Coronary artery (tissue), 2 donors: ENCODE data around the gene SERINC5.

Source experiments
- DNase-seq: peaks from one replicate; pipeline ENCODE4 v3.0.0-alpha.2; 2017; ENCODE audit warnings: low spot score
- H3K27ac ChIP-seq, 2 donors: fragments of 200-600 bp; sonication (generic); one replicate each; pipeline ENCODE4 v1.5.1; 2016 to 2019
- H3K4me3 ChIP-seq: fragments of 200-600 bp; sonication (generic); 2 replicates; pipeline ENCODE4 v1.5.1; 2016; ENCODE audit warnings: mild to moderate bottlenecking, moderate library complexity
- TF ChIP-seq, protein P1 (sequence below): fragments of 200-600 bp; sonication (generic); IDR thresholded peaks from one replicate; pipeline ENCODE4 v1.5.1; 2019; ENCODE audit warnings: antibody characterized with exemption

The SERINC5 gene

DNA sequence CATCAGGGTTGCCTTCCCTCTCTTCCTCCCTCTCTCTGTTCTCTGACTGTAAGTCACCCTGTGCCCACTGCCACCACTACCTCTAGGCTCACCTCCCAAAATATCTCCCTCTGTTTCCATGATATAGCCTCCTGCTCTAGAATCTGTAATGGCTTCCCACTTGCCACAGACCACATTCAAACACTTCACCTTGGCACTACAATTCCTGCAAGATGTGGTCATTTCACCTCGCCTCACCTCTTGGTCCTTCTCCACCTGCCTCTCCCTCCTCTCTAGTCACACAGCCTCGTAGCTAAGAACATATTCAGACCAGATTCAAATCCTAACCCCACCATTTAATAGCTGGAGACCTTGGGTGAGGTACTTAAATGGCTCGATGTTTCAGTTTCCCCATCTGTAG, 56.9 kb downstream of the SERINC5 start:
- TF ChIP-seq, protein P1, sequence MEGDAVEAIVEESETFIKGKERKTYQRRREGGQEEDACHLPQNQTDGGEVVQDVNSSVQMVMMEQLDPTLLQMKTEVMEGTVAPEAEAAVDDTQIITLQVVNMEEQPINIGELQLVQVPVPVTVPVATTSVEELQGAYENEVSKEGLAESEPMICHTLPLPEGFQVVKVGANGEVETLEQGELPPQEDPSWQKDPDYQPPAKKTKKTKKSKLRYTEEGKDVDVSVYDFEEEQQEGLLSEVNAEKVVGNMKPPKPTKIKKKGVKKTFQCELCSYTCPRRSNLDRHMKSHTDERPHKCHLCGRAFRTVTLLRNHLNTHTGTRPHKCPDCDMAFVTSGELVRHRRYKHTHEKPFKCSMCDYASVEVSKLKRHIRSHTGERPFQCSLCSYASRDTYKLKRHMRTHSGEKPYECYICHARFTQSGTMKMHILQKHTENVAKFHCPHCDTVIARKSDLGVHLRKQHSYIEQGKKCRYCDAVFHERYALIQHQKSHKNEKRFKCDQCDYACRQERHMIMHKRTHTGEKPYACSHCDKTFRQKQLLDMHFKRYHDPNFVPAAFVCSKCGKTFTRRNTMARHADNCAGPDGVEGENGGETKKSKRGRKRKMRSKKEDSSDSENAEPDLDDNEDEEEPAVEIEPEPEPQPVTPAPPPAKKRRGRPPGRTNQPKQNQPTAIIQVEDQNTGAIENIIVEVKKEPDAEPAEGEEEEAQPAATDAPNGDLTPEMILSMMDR, result no peak
- no peak for DNase-seq
- H3K27ac ChIP-seq, result peak overlapping the region; percentile 11 to 62
- no peak overlapping the region for H3K4me3 ChIP-seq

DNA sequence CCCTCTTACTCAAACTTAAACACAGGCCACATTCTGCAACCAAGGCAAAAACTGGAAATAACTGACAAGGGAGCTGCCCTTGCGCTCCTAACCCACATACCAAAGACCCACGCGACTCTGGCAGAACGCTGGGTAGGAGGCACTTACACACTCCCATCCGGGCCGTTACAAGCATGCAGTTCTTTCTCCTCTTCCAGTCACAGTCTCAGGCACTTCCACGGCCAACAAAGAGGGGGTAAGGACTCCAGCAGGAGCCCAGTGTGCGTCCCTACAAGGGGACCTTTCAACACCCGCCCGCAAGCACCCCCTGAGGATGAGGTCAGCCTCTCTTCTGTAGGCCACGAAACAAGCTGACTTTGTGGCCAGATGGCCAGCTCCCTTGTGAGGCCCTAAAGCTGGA, 57.4 kb downstream of the SERINC5 start:
- DNase-seq, result no peak
- H3K4me3 ChIP-seq, result no peak overlapping the region
- H3K27ac ChIP-seq, result peak overlapping the region; percentile 11 to 62
- TF ChIP-seq, protein P1, result no peak

DNA sequence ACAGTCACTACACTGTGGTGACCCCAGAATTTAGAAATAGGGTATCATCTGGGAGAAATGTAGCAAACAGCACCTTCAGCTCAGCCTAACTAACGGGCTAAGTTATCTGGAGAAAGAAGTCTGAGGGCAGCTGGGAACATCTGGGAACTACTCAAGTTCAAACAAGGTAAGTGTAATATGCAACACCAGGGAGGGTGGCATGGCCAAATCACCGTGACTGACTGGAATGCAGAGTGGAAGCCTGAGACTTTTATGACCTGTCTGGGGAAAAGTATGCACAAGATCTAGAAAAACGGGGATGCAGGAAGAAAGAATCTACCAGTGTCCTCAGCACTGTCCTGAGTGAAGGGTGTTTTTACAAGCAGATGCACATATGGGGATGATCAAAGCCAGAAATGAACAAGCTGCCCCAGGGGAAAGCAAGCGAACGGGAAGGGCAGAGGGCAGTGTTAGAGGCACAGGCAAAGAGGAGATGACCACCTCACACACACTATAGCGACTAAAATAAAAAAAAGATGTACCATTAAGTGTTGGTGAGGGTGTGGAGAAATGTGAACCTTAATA, 59.9 kb downstream of the SERINC5 start:
- TF ChIP-seq, protein P1, result no peak
- Histone ChIP-seq H3K27ac (no peak overlapping the region), H3K4me3 (no peak overlapping the region)
- no peak for DNase-seq

DNA sequence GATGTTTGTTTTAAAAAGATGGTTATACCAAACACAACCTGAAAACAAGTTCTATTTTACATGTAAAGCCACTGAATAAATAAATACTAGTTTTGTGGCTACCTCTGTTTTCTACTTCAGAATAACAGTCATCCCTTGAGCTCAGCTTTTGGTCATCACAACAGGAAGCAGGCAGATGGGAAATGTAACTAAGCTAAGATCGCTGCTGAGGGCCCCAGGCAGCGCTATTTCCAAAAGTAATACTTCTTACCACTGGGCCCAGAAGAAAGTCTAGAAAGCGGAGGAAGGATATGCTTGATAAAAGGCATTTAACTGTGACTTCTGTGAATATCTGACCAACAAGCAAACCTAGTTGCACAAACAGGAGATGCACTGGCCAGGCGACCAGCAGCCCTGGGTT, 61.4 kb downstream of the SERINC5 start:
- TF ChIP-seq, protein P1, result no peak
- no peak for DNase-seq
- Histone ChIP-seq H3K4me3 (no peak overlapping the region), H3K27ac (no peak overlapping the region)

DNA sequence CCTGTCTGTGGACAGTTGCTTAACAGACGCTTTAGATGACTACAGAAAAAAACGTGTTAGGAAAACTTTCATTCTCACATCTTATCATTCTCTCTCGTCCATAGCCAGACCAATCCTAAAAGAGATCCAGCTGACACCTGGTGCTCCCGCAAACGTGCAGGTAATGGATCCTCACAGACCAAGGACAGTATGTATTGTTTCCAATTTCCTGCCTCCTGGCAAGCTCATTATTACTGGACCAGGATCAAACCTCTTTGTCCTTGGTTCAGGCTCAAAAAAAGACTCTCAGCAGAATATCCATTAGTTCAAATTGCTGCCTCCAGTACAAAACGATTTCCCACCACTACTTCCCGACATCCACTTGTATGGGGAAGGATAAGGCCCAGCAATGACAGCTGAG, 62.4 kb downstream of the SERINC5 start:
- no peak overlapping the region for H3K27ac ChIP-seq
- TF ChIP-seq, protein P1, result no peak
- DNase-seq, result no peak
- H3K4me3 ChIP-seq, result peak overlapping the region; percentile 14

DNA sequence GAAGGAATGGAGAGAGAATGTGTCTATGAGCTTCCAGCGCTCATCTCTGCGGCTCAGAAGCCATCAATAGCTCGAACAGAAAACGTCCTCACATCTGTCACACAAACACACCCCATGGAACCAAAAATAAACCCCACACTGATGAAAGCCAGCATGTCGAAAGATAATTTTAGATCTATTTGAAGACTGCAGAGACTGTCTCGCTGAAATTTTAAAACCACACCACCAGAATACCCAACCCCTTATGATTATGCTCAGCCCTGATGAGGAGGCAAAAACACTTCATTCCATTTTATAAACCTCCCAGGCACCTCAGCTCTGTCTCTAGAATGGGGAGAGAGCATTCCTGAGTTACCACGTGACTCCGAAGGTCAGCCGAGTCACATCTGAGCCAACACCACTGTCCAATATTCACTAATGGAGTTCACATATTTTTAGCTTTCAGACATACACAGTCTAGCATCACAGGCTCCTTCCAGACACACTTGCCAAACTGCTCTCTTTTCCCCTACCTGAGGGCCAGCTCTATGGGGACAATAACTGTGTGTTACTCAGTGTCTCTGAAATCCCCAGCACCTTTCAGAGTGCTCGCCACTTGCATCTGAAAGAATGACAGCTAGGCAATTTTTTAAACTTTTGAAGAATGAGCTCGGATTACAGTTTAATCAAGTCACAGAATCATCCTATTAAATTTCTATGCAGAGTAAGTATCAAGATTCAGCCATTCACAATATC, 63.2 kb downstream of the SERINC5 start:
- peak overlapping the region; percentile 33 to 34 for H3K27ac ChIP-seq
- TF ChIP-seq, protein P1, result no peak
- DNase-seq, result no peak
- H3K4me3 ChIP-seq, result peak overlapping the region; percentile 25

DNA sequence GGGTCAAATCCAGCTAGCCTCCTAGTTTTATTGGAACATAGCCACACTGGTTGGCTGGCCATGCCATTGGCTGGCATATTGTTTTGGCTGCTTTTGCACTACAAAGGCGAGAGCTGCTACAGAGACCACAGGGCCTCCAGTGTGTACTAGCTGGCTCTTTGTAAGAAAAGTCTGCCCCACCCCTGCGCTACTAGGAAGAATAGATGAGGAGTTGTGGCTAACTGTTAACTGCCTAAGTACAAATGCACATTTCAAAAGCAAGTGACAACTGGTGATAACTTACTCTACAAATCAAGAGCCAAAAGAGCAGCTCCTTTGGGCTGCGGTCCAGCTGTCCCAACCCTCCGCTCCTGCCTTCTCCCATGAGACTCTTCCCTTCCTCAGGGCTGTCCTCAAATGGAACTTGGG, 63.9 kb downstream of the SERINC5 start:
- TF ChIP-seq, protein P1, result no peak
- no peak for DNase-seq
- Histone ChIP-seq H3K27ac (peak overlapping the region in 1 of 2 donors; percentile 38), H3K4me3 (no peak overlapping the region)
